Nephron progenitor cell (in vitro differentiated cells): ENCODE results near the gene UHRF2.

Experiments
- DNase-seq: peaks from one replicate; pipeline ENCODE4 v3.0.0; 2021
- H3K27ac Mint-ChIP-seq: 2 replicates; pipeline ENCODE4 v1.8.0; 2021; ENCODE audit warnings: mild to moderate bottlenecking, moderate library complexity, mixed read lengths
- H3K27me3 Mint-ChIP-seq: 2 replicates; pipeline ENCODE4 v1.8.0; 2021; ENCODE audit warnings: mild to moderate bottlenecking, low read depth, mixed read lengths; ENCODE audit not compliant: poor library complexity
- H3K36me3 Mint-ChIP-seq: 2 replicates; pipeline ENCODE4 v1.8.0; 2021; ENCODE audit warnings: low read depth, mixed read lengths
- H3K4me1 Mint-ChIP-seq: 2 replicates; pipeline ENCODE4 v1.8.0; 2021; ENCODE audit warnings: mixed read lengths
- H3K4me3 Mint-ChIP-seq: 2 replicates; pipeline ENCODE4 v1.8.0; 2021; ENCODE audit warnings: mild to moderate bottlenecking, moderate library complexity, mixed read lengths
- H3K9me3 Mint-ChIP-seq: 2 replicates; pipeline ENCODE4 v1.8.0; 2021; ENCODE audit warnings: mild to moderate bottlenecking, moderate library complexity, mixed read lengths
- CTCF ChIP-seq: fragments of 200-600 bp; sonication (generic); IDR thresholded peaks from 2 replicates; pipeline ENCODE4 v1.5.0; 2021; ENCODE audit warnings: antibody characterized with exemption

UHRF2 gene

GRCh38 chr9:6418764-6419163 is 5.8 kb downstream of the UHRF2 start:
- TF ChIP-seq CTCF: no peak
- peaks cover 15% of the 10 kb centered on the region for H3K9me3 Mint-ChIP-seq
- H3K4me3 Mint-ChIP-seq: no peak overlapping the region
- peak overlapping the region; percentile 55 for H3K27ac Mint-ChIP-seq
- no peak for DNase-seq
- peaks cover 3% of the 10 kb centered on the region for H3K27me3 Mint-ChIP-seq
- H3K36me3 Mint-ChIP-seq: peaks cover 77% of the 10 kb centered on the region
- H3K4me1 Mint-ChIP-seq: peaks cover 39% of the 10 kb centered on the region

- H3K27me3 Mint-ChIP-seq: peaks cover 2% of the 10 kb centered on the region
- no peak for TF ChIP-seq CTCF
- no peaks in the 10 kb centered on the region for H3K9me3 Mint-ChIP-seq
- peaks cover 7% of the 10 kb centered on the region for H3K4me1 Mint-ChIP-seq
- peaks cover 64% of the 10 kb centered on the region for H3K36me3 Mint-ChIP-seq
- no peak overlapping the region for H3K4me3 Mint-ChIP-seq
- peak overlapping the region; percentile 54 for H3K27ac Mint-ChIP-seq
- no peak for DNase-seq
Observed at GRCh38 chr9:6424940-6425339, 11.9 kb downstream of the UHRF2 start.

GRCh38 chr9:6426117-6426516 is 13.1 kb downstream of the UHRF2 start:
- Mint-ChIP-seq H3K27me3 (no peaks in the 10 kb centered on the region), H3K27ac (peak overlapping the region; percentile 15), H3K4me1 (peaks cover 13% of the 10 kb centered on the region), H3K9me3 (no peaks in the 10 kb centered on the region), H3K4me3 (no peak overlapping the region), H3K36me3 (peaks cover 55% of the 10 kb centered on the region)
- DNase-seq: no peak
- no peak for TF ChIP-seq CTCF

GRCh38 chr9:6428940-6429889 is 16.2 kb downstream of the UHRF2 start:
- peaks cover 13% of the 10 kb centered on the region for H3K4me1 Mint-ChIP-seq
- no peaks in the 10 kb centered on the region for H3K27me3 Mint-ChIP-seq
- H3K4me3 Mint-ChIP-seq: no peak overlapping the region
- H3K27ac Mint-ChIP-seq: peak overlapping the region; percentile 85
- DNase-seq: no peak
- peaks cover 44% of the 10 kb centered on the region for H3K36me3 Mint-ChIP-seq
- H3K9me3 Mint-ChIP-seq: no peaks in the 10 kb centered on the region
- no peak for TF ChIP-seq CTCF

DNA sequence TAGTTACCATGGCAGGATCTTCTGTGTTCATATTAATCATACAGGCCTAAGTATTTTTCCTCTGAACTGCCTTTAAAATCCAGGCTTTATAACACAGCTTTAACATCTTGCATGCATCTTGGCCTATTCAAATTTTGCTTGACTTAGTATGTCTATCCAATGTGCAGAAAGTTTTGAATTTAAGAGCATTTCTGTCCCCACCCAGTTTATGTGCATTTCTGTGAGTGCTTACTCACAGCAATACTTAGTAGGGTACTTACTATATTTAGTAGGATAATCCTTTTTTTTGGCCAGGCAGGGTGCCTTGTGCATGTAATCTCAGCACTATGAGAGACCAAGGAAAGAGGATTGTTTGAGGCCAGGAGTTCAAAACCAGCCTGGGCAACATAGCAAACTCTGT is 18.0 kb downstream of the UHRF2 start:
- H3K27ac Mint-ChIP-seq: peak overlapping the region; percentile 88
- H3K4me3 Mint-ChIP-seq: no peak overlapping the region
- no peaks in the 10 kb centered on the region for H3K27me3 Mint-ChIP-seq
- TF ChIP-seq CTCF: no peak
- peaks cover 50% of the 10 kb centered on the region for H3K36me3 Mint-ChIP-seq
- DNase-seq: no peak
- H3K9me3 Mint-ChIP-seq: no peaks in the 10 kb centered on the region
- H3K4me1 Mint-ChIP-seq: peaks cover 9% of the 10 kb centered on the region

- Mint-ChIP-seq H3K9me3 (no peaks in the 10 kb centered on the region), H3K27me3 (no peaks in the 10 kb centered on the region), H3K4me3 (no peak overlapping the region), H3K27ac (peak overlapping the region; percentile 6), H3K36me3 (peaks cover 56% of the 10 kb centered on the region), H3K4me1 (peaks cover 6% of the 10 kb centered on the region)
- no peak for DNase-seq
- no peak for TF ChIP-seq CTCF
Observed at GRCh38 chr9:6433410-6433809, 20.4 kb downstream of the UHRF2 start.
